NOMO-1 (cell line): ENCODE results near the gene PCSK2.

ENCODE experiments used
- DNase-seq, 2 experiments: peaks; one replicate each; lab custom pipeline; 2025; ENCODE audit not compliant: unreplicated experiment in 2 of 2; lab: John Stamatoyannopoulos, UW

PCSK2 gene

DNA sequence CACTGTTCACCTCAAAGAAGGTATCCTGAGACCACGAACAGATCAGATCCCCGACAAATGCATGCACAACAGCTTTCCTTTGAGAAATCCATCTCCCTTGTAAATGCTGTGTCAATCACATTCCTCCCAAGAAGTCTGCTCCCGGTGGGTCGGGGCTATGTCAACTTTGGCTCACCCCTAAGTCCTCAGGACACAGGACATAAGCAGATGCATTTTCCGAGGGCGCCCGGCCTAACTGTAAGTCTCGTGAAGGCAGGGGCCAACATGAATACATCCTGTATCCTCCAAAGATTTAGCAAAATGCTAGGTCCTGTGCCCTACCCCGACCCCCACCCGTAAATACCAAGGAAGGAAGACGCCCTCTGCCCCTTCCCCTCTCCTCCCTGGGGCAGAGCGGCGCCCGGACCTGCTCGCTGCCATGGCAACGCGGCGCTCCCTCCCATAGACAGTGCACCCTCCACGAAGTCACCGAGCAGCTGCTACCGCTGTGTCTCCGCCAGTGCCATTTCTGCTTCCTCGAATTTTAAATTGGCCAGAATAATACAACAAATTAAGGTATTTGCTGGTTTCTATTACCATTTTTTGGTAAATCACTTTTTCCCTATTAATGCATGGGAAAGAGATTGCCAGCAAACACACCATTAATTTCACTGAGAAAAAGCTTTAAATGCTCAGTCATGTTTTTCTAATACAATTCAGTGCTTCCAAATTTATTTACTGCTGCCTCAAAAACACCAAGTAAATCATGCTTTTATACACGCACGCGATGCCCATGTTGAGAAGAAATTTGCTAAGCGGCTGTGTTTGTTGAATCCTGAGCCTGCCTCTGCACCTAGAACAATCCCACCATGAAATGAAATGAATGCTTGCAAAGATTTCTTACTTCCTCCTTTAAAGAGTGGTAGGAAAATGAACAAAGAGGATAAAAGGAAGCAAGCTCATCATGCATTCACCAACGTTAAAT, 100.6 kb downstream of the PCSK2 start:
- no peak for DNase-seq

GRCh38 chr20:17334932-17335331, 108.1 kb downstream of the PCSK2 start:
- no peak for DNase-seq

DNA sequence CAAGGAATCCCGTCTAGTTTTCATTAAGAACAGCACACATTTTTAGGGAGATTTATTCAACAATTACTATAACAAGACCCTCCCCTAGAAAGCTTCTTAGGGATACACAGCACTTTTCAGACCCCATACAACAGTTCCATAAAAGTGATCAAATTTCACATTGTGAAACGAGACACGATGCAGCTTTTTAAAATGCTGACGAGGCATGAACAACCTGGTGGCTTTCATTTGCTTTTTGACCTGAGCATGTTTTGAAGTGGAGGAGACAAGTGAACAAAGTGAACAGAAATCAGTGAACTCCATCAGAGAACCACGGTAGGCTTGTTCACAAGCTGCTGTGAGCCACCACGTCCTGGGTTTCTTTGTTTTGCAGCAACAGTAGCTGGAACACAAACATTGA, 112.2 kb downstream of the PCSK2 start:
- DNase-seq, result no peak

DNA sequence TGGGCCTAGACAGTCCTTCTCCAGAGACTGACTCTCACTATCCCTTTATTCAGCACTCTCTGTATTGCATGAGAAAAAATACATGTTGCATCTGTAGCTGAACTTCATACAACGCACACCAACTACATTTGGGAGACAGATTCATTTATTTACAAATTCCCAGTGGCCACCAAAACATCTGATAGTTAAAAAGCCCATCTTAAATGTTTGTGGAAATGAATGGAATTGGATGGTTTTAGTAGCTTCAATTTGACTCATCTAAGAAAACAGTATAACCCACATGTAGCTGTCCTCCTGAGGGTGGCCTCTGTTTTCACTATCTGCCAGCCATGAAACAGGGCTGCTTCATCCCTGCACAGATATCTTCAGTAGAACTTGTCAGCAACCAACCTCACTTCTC, 116.3 kb downstream of the PCSK2 start:
- DNase-seq, result no peak

GRCh38 chr20:17343656-17344452, 117.0 kb downstream of the PCSK2 start:
- DNase-seq, result no peak

- DNase-seq, result no peak
These were observed 118.0 kb downstream of the PCSK2 start for GRCh38 chr20:17344790-17345189.

- no peak for DNase-seq
These were observed 118.5 kb downstream of the PCSK2 start for GRCh38 chr20:17345321-17345720.

- no peak for DNase-seq
These were observed 123.5 kb downstream of the PCSK2 start for GRCh38 chr20:17350321-17350720.

DNA sequence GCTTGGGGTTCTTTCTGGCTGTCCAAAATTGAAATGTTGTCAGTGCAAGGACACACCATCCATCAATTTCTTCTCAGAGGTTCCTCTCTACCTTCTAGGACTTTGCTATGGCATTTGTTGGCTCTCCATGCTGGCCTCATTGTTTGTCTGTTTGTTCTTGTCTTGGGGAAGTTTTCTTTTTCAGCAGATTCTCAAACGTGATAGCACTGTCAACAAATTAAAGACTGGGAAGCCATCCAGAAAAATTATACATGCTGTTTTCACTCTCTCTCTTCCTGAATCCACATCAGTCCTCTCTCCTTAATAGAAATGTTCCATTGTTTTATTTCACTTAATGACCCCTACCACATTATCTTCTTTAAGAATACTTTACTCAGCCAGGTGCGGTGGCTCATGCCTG, 130.4 kb downstream of the PCSK2 start:
- DNase-seq, result no peak

GRCh38 chr20:17358854-17359253, 132.0 kb downstream of the PCSK2 start:
- no peak for DNase-seq

GRCh38 chr20:17364681-17365080, 137.8 kb downstream of the PCSK2 start:
- no peak for DNase-seq

DNA sequence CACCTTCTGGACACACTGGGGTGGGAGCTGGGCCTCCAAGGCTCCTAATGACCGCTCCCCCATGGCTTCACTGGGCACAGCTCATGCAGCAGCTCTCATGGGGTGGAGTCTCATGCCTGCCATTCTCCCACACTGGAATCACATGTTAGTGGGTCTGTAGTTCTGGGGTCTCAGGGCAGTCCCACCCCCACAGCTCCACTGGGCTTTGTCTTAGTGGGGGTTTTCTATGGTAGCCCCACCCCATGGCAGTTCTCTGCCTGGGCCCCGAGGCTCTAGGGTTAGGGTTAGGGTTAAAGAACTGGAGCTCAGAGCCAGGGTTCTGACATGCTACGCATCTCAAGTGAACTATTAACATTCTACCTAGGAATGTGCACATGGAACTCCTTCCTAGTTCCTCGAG, 139.0 kb downstream of the PCSK2 start:
- DNase-seq, result no peak

- DNase-seq, result no peak
These were observed 142.7 kb downstream of the PCSK2 start for GRCh38 chr20:17369506-17369905.

DNA sequence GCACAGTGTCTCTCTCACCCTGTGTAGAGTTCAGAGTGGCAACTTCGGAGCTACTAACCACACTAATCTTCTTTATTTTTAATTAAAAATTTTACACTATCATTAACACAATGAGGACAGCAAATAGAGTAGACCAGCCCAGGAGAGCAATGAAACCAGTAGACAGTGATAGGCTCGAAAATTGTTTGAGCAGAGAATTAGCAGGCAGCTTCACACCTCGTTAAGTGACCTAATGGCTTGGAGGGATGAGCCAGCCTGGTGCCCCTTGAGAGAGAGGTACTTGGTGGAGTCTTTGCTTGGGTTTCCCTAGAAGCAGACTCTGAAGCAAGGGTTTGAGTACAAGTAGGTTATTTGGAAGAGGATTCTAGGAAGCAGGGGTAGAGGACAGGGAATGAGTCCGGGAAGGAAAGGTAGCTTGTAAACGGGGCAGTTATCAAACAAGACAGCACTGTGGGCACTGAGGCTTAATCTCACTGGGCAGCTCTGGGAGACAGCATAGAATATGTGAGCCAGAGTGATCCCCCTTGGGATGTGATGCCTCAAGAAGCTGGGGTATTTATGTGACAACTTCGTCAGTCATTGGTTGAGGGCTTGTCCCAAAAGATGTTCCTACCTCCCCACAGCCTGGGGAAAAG, 146.1 kb downstream of the PCSK2 start:
- DNase-seq, result no peak

GRCh38 chr20:17374086-17374485, 147.2 kb downstream of the PCSK2 start:
- no peak for DNase-seq

- DNase-seq, result no peak
These were observed 149.2 kb downstream of the PCSK2 start for GRCh38 chr20:17376031-17376430.

DNA sequence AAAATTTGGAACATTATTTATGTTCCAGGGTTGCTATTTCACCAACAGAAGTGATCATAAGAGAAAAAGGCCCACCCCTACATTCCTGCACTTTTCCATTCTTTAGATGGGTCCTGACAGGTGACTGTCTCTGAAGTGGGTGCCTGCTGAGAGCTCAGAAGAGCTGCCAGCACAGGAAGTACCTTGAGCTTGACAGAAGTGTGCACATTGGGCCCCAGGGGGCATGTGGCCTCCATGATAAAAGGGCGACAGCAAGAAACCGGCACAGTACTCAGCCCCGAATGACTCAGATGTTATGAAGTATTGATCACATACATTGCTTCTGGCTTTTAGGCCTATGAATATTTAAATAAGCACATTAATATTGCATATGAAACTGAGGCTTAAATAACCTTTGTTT, 150.4 kb downstream of the PCSK2 start:
- DNase-seq, result no peak

GRCh38 chr20:17379651-17380050, 152.8 kb downstream of the PCSK2 start:
- no peak for DNase-seq

DNA sequence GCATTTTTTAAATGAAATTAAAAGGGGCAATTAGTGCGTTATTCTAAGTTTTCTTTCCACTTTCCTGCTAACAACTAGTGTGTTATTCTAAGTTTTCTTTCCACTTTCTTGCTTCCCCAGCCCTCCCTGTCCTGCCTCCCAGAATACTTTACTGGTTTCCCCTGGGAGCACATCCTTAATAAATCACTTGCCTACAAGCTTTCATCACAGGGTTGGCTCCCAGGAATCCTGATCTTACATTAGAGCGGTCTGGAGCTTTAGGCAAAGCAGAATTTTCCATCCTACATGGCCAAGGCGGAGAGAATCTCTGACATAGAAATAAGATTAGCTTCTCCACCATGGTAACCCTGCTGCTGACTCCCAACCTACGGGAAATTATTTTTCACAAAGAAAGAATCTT, 154.0 kb downstream of the PCSK2 start:
- no peak for DNase-seq

- DNase-seq, result no peak
These were observed 154.9 kb downstream of the PCSK2 start for GRCh38 chr20:17381724-17382123.

GRCh38 chr20:17385798-17386197, 159.0 kb downstream of the PCSK2 start:
- DNase-seq, result no peak
